Measurements from ENCODE around the gene ATP1B3.
"Not testable (repeated sequence)": the region's sequence is repeated elsewhere in the genome, so short reads cannot be mapped to it uniquely, and the experiment has no call there.

Gene ATP1B3

DNA sequence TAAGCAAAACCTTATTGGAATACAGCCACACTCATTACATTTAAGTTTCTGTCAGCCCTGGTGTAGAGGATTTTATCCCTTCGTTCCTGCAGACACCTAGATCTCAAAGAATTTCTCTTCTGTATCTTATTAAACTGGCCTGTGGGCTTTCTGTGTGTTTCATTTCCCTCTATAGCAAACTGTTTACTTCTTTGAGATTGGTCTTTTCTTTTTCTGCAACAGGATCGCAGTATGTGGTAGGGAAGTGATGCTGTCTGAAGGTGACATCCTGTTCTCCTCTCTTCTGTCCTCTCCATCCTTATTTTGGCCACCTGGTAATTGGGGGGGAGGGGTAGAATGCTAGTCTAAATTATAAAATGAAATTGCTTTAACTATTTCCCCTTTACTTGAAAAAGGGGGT lies 25.5 kb downstream of the ATP1B3 start:
- DNase-seq (ENCODE audit: low read depth in 2 of 3, low spot score in 2 of 3), result no peak

DNA sequence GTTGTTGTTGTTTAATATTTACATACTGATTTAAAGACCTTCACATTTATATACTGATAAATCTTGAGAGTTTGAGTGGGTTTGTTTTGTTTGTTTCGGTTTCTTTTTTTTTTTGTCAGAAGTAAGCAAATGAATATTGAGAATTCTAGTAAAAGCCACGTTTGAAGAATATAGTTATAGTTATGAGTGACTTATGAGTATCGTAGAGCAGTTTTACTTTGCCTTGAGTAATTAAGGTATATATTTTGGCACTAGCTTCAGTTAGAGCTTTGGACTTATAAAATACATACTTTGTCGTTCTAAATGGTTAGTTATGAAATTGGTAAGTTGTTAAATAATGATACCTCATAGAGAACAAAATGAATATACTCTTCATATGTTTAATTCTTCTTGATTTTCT lies 27.8 kb downstream of the ATP1B3 start:
- DNase-seq (ENCODE audit: low read depth in 2 of 3, low spot score in 2 of 3), result no peak

DNA sequence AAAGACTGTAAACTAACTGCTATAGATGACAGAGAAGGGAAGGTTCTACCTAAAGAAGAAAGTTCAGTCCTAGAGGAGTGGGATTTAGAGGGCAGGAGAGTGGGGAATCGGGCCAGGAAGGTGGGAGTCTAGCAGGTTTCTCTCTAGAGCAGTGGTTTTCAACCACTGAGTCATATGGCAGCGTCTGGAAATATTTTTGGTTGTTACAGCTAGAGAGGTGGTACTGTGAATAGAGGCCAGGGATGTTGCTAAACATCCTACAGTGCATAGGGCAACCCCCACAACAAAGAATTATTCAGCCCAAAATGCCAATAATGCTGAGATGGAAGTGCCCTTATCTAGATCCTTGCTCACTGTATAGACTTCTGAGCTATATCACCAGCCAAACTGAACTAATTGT lies 28.7 kb downstream of the ATP1B3 start:
- no peak for DNase-seq (ENCODE audit: low read depth in 2 of 3, low spot score in 2 of 3)

DNA sequence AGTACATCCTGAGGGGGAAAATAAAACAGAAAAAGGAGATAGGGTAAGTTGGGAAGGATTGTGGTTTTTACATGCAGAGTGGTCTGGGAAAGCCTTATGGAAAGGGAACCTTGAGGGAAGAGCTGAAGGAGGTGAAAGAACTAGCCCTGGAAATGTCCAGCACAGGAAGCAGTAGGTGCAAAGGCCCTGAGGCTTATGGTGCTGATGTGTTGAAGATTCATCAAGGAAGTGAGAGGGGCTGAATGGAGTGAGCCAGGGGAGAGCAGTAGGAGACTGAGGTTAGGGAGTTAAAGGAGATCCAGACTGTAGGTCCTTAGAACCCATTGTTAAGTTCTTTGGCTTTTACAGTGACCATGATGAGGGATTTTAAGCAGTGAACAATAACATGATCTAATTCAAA lies 33.0 kb downstream of the ATP1B3 start:
- DNase-seq (ENCODE audit: low read depth in 2 of 3, low spot score in 2 of 3), result no peak

DNA sequence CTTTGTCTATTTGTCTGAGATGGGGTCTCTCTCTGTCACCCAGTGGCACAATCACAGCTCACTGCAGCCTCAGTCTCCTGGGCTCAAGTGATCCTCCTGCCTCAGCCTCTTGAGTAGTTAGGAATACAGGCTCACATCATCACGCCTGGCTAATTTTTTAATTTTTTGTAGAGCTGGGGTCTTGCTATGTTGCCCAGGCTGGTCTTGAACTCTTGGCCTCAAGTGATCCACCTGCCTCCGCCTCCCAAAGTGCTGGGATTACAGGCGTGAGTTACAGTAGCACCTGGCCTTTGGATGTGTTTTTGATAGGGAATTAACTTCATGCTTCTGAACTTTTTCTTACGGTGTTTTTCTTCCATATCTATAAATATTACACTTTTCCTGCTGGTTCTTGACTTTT lies 33.5 kb downstream of the ATP1B3 start:
- not testable (repeated sequence) for DNase-seq (ENCODE audit: low read depth in 2 of 3, low spot score in 2 of 3)

DNA sequence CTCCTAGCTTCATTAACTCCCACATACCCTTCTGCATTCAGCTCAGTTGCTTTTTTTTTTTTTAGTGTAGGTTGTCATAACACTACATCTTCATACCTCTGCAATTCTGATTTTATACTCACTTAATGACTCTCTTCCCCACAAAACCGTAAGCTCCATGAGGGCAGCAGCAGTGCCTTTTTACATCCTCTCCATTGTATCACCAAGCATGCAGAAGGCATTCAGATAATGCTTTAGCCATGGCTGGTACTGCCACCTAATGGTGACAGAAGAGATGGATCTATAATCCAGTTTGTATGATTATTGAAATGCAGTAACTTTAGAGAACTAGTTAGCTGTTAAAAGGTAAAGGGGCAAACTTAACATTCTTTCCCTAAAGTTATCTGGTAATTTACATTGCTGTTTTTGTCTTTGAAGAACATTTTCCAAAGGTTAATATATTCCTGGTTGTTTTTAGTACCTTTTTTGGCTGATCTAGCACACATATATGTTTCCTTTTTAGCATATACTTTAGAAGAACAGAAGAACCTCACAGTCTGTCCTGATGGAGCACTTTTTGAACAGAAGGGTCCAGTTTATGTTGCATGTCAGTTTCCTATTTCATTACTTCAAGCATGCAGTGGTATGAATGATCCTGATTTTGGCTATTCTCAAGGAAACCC lies 36.8 kb downstream of the ATP1B3 start:
- no peak for DNase-seq (ENCODE audit: low read depth in 2 of 3, low spot score in 2 of 3)

DNA sequence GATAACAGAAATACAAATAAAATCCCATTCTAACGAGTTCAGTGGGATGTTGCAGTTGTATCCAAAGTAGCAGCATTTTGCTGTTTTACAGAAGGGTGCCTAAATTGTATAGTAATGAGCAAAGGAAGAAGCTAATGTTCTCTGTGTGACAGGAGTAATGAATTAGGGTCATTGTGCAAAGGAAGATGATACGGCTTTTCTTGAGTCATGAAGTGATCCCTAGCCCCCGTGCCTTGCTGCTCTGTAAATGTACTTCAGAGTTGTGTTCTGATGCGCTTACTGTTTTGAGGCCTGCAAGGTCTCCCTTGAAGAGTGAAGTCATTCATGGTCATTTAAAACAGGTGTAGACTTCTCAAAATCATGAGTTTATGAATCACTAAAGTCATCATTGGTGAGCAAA lies 37.9 kb downstream of the ATP1B3 start:
- DNase-seq (ENCODE audit: low read depth in 2 of 3, low spot score in 2 of 3), result no peak

DNA sequence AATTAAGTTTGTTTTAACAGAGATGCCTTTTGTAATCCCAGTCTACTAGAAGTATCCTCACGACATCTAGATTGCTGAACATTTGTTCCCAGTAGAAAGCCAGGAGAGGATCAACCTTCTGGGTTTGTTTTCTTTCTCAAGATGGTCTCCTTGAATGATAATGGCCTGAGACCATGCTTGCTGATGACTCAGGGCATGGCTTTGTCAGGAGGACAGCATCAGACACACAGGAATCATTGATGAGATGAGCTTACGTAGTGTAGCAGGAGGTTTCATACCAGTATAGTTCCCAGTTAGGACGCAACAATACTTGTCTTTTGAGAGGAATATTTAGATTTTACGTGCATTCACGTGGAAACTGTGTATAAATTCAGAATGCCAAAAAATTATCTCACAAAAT lies 38.6 kb downstream of the ATP1B3 start:
- DNase-seq (ENCODE audit: low read depth in 2 of 3, low spot score in 2 of 3), result no peak

DNA sequence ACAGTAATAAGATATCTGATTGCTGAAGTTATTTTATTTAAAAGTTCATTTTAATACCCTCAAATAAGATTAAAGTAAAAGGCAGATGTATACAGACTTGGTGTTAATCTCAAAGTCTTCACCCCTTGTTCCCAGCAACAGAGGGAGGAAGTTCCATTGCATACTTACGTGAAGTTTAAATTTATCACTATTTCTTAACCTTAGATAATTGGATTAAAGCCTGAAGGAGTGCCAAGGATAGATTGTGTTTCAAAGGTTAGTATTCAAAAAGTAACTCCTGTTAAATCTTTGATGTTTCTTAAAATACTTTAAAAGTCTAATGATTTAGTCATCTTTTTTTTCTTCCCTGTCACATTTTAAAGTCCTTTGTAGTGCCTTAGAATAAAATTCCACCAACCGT lies 39.3 kb downstream of the ATP1B3 start:
- DNase-seq (ENCODE audit: low read depth in 2 of 3, low spot score in 2 of 3), result no peak

DNA sequence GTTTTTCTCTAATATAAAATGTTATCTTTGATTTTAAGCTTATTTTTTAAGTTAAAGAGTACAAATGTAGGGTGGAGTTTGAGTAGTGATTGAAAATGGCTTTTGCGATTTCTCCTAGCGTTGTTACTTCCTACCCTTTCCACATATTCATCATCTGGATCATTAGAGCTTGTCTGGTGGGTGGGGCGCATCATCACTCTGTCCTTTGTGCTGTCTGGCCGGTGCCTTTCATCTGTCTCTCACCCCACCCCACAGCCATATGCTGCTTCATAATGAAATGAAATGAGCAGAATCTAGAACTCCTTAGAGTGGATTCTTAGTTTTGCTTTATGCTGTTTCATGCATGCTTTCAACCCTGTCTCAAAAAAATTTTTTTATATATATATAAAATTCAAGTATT lies 44.3 kb downstream of the ATP1B3 start:
- DNase-seq (ENCODE audit: low read depth in 2 of 3, low spot score in 2 of 3), result no peak

DNA sequence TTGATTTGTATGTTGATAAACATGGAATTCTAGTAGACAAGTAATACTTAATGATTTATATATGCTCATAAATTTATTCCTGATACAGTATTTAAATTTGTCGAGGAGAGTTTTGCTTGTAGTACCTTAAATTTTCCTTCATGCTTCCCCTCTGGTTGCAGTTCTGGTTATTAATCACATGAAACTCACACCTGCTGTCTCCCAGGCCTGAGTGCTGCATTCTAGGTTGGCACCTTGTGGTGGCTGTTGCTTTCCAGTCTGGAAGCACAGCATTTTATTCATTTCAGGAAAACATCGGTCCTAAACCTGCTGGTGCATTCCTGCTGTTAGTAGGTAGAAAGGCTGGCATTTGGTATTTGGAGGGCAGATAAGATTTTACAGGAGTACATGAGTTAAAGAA lies 44.9 kb downstream of the ATP1B3 start:
- no peak for DNase-seq (ENCODE audit: low read depth in 2 of 3, low spot score in 2 of 3)

DNA sequence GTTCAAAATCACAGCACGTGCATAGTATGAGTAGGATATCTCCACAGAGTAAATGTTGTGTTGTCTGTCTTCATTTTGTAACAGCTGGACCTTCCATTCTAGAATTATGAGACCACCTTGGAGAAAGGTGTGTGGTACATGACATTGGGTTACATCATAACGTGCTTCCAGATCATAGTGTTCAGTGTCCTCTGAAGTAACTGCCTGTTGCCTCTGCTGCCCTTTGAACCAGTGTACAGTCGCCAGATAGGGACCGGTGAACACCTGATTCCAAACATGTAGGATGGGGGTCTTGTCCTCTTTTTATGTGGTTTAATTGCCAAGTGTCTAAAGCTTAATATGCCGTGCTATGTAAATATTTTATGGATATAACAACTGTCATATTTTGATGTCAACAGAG lies 49.2 kb downstream of the ATP1B3 start:
- DNase-seq (ENCODE audit: low read depth in 2 of 3, low spot score in 2 of 3), result not testable (repeated sequence)

DNA sequence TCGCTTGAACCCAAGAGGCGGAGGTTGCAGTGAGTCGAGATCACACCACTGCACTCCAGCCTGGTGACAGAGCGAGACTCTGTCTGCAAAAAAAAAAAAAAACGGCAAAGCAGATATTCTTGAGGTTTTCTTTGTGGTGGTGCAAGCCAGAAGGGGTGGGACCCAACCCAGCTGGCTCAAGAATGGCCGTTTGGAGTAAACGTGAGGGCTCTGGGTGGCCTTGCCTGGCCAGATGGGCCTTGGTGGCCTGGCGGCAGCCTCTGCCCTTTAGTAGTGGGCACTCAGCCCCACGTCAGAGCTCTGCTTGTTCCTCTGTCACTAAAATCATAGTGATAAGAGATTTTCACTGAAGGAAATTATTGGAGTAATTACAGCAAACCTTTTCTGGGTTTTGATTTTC lies 50.5 kb downstream of the ATP1B3 start:
- DNase-seq (ENCODE audit: low read depth in 2 of 3, low spot score in 2 of 3), result no peak

DNA sequence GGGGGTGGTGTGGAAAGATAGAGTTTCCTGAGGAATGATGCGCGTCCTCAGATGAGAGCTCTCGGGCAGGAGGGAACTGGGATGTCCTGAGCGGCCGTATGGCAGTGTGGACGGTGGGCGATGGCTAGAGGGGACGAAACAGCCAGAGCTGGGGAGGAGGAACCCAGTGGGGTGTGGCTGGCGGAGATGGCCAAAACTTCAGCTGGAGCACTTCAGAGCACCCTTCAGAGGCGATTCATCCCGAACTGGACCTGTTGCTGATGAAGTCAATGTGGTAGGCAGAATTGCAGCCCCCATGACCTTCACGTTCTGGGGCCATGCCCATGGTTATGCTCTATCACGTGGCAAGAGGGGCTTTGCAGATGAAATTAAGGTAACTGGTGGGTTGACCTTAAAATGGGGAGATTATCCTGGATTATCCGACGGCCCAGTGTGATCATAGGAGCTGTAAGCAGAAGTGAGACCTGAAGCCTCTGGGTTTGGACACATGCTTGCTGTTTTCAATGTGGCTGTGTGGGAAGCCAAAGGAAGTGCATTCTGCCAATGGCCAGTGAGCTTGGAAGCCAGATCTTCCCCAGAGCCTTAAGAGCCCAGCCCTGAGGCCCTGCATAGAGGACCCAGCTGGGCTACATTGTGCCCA lies 52.3 kb downstream of the ATP1B3 start:
- no peak for DNase-seq (ENCODE audit: low read depth in 2 of 3, low spot score in 2 of 3)

DNA sequence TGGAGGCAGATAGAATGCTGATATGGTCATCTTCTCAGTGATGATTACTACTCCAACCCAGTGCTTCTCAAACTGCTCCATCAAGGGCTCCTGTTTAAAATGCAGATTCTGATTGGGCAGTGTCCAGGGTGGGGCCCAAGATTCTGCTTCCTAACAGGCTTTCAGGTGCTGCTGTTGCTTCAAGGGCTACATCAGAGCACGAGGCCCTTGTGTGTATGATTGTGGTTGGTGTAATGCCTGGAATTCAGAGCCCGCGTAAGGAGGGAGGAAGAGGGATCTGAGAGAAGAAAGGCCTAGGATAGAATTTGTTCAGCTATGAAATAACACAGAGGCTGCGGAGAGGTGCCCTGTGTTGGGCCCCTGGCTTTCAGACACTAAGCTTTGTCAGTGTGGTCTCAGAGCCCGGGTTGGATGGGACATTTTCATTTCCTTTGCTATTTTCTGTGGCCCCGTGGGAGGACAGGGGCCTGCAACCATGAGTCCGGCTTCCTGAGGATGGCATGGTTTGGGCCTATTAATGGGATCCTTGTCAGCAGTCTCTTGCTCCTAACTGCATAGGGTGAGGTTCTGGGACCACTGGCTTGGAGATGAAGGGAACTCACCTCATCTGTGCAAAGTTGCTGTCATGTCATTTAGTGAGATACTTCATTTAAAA lies 53.0 kb downstream of the ATP1B3 start:
- DNase-seq (ENCODE audit: low read depth in 2 of 3, low spot score in 2 of 3), result no peak

DNA sequence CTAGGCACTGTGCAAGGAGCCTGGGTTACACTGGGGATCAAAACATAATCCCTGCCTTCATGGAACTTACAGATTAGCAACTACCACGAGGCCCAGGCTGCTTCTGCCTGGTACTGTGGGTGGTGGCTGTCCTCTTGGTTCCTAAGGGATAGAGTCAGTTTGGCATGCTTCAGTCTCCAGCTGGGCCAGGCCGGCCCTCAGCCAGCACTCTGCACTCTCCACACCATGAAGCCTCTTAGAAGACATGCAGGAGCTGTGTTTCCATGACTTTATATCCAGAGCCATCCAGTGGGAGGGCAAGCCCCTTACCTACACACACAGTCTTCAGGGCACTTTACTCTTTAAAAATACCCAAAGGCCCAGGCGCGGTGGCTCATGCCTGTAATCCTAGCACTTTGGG lies 54.4 kb downstream of the ATP1B3 start:
- no peak for DNase-seq (ENCODE audit: low read depth in 2 of 3, low spot score in 2 of 3)

DNA sequence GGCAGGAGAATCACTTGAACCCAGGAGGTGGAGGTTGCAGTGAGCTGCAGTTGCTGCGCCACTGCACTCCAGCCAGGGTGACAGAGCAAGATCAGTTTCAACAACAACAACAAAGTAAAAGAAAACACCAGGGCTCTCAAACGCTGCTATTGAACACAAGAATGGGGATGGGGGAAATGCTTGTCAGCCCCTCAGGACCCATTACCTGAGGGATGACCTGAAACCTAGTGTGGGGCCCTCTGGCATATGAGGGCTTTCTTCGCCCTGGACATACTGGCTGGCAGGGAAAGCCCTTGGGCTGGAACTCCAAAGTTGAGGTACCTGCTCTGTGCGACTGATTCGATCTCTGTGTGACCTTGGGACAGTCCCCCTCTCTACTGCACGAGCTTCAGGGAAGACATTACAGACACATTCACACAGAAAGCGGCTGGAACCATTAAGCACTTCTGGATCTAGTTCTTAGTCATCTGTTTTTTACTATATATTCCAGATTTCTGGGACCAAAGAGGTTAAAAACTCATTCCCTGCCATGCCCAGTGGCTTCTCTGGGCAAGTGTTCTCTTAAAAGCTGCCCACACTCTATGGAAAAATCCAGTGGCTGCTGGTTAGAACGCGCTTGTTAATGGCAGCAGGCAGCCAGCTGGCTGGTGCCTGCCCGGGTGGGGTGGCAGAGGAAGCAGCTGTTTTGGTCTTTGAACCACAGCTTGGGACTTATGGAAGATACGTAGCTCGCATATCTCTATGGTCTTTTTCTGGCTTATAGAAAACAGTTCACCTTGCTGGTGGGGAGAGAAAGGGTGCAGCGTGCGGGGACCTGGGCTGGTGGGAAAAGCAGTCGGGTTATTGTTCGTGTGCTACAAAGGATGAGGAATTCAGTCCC lies 57.2 kb downstream of the ATP1B3 start:
- no peak for DNase-seq (ENCODE audit: low read depth in 2 of 3, low spot score in 2 of 3)

DNA sequence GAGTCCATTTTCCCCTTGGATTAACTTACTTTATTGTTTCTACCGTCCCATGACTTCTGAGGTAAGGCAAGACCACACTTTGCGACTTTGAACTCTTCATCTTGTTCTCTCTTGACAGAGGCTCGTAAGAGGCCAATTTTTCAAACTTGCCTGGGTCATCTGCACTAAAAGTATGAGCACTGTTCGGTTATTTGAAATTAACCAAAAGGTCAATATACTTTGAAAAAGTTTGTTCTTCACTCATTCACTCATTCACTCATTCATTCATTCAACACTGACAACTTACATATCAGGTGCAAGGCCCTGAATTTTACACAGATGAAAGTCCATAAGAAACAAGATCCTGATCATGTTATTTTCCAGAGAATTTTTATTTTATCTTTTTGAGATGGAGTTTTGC lies 57.9 kb downstream of the ATP1B3 start:
- DNase-seq (ENCODE audit: low read depth in 2 of 3, low spot score in 2 of 3), result no peak

DNA sequence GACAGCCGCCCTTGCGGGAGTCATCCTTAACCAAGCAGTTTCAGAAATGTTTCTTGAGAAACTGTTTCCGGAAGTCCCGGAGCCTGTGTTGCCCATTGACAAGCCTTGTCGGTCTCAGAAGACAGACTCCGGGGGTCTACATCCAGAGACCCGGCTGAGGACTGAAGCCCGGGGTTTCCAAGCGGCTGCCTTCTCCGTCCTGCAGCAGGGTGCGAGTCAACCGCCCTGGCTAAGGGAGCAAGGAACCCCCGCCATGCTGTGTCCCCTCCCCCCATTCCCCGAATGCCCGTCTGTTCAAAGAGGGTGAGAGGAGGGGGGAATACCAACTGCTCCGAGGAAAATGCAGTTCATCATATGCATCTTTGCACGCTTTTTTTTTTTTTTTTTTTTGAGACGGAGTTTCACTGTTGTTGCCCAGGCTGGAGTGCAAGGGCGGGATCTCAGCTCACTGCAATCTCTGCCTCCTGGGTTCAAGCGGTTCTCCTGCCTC lies 61.6 kb downstream of the ATP1B3 start:
- DNase-seq (ENCODE audit: low read depth in 2 of 3, low spot score in 2 of 3), result no peak

DNA sequence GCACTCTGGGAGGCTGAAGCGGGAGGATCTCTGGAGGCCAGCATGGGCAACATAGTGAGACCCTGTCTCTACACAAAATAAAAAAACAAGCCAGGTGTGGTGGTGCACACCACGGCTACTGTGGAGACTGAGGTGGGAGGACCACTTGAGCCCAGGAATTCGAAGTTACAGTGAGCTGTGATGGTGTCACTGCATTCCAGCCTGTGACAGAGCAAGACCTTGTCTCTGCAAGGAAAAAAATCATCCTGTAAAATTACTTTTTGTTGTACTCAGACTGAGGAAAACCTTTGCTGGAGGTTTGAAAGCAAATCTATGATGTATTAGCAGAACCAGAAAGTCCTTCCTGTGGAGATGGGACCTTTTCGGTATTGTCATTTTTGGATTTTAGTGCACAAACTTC lies 63.3 kb downstream of the ATP1B3 start:
- DNase-seq (ENCODE audit: low read depth in 2 of 3, low spot score in 2 of 3), result no peak

DNA sequence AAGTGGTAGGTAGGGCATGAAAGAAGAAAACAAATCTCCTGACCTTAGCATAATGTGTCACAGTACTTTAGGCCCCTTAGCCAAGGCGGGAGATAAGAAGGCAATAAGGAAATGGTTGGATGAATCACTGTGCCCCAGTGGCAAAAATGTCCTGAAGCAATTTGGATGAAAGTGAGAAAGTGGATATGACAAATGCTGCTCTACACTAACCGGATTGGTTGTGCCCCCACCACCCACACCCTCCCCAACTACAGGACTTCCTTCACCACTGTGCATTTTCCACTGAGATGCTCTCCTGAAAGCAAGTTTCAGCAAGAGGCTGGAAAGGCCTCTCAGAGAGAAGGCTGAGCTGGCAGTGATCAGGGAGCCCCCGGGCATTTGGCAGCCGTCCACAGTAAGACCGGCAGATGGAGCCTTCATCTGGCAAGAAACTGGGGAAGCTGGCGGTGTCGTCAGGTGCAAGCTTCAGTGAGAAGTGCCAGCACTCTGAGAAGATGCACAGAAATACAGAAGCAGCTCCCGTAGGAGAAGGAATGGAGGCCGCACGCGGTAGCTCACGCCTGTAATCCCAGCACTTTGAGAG lies 63.8 kb downstream of the ATP1B3 start:
- DNase-seq (ENCODE audit: low read depth in 2 of 3, low spot score in 2 of 3), result peak; percentile 11 to 30 (median 14)

Measured in activated CD8-positive, alpha-beta memory T cell treated with anti-CD3 and anti-CD28 coated beads for 48 hours (primary cell).